HT-29 (cell line): ENCODE measurements around the gene IRF4. TPM values are rescaled to one million over a fixed set of nuclear protein-coding genes. Genes with fewer than 3 reads are reported as not detected.
"Not testable (repeated sequence)": the region's sequence is repeated elsewhere in the genome, so short reads cannot be mapped to it uniquely, and the experiment has no call there.

ENCODE experiments used
- DNase-seq: peaks from one replicate; pipeline ENCODE4 v3.0.0-alpha.2; 2015; ENCODE audit warnings: low spot score
- total RNA-seq: library from RNA; depleted of rRNA; stranded (reverse); fragments of >200 nt; shearing (Covaris generic); gene quantifications from 2 replicates; pipeline ENCODE4 v1.2.3, GENCODE V29; 2014

The IRF4 gene
- total RNA-seq, 1 experiment from 2014 or later: not detected

- no peak for DNase-seq
Measured at GRCh38 chr6:366389-367297, 24.9 kb upstream of the IRF4 start.

GRCh38 chr6:367298-367794 is 24.2 kb upstream of the IRF4 start:
- no peak for DNase-seq

GRCh38 chr6:367891-368630 is 23.5 kb upstream of the IRF4 start:
- no peak for DNase-seq

DNA sequence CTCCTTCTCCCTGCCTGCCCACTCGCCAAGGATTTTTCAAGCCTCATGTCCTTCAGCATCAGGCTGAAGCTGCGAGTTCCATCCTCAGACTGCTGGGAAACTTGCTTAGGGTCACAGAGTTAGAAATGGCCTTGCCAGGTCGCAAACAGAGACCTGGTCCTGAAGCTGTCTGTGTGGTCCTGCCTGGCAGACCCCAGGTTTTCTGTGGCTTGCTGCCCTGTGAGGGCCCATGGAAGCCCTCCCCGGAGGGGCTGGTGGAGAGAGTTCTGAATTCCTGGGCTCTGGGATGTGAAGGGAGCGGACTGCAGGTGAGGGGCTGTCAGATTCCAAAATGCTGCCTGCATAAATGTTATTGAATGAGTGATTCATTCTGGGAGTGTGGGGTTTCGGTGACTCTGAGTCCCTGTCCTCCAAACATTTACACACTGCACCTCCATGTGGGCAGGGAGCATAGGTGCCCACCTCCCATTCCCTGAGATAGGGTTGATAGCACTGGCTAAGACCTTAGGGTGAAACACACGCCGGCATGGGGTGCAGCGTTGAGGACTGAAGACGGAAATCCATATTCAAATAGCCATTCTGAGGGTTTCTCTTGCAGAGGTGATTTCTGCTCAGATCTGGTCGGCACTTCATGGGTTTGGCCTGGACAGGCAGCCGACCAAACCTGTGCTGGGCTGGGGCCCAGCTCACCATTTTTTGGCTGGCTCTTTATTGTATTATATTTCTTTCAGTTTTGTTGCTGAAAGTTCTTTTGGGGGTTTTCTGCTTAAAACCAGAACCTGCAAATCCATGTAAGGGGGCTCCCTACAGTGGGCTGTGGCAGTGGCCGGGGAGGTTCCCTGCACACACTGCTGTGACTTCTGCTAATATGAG is 21.8 kb upstream of the IRF4 start:
- no peak for DNase-seq

DNA sequence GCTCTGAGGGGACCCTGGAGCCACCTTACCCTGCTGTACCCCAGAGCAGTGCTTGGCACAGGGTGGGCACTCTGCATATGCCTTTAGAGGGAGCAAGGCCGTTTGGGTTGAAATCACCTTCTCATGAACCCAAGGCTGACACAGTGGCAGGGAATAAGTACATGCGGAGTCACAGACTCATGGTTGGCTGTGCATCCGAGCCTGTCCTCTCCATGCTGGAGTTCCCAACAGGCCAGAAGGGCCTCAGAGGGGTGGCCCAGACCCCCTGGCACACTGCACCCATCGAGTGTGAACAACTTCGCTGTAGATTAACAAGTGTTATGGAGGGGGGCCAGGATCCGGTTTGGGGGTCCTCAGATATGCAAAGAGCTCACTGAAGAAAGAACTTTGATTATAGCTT is 21.0 kb upstream of the IRF4 start:
- no peak for DNase-seq

DNA sequence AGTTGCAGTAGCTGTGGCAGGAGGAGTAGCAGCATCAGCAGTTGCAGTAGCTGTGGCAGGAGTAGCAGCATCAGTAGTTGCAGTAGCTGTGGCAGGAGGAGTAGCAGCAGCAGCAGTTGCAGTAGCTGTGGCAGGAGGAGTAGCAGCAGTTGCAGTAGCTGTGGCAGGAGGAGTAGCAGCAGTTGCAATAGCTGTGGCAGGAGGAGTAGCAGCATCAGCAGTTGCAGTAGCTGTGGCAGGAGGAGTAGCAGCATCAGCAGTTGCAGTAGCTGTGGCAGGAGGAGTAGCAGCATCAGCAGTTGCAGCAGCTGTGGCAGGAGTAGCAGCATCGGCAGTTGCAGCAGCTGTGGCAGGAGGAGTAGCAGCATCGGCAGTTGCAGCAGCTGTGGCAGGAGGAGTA is 19.7 kb upstream of the IRF4 start:
- DNase-seq: not testable (repeated sequence)

- DNase-seq: no peak
Measured at GRCh38 chr6:372336-372911, 19.1 kb upstream of the IRF4 start.

DNA sequence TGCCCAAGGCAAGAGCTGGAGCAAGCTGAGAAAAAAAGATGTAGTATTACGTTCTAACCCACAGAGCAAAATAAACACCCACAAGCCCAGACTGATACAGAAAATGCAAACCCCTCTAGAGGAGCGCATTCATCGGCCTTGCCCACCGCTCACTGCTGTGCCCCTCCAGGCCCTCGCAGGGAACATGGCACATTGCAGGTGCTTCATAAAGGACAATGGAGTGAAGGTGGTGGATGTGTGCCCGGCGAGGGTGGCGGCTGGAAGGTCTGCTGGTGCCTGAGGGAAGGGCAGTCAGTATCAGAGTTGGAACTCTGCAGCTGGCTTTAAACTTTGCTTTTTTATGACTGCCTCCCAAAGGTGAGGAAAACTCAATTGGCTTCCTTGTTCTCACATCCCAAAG is 18.5 kb upstream of the IRF4 start:
- DNase-seq: no peak

DNA sequence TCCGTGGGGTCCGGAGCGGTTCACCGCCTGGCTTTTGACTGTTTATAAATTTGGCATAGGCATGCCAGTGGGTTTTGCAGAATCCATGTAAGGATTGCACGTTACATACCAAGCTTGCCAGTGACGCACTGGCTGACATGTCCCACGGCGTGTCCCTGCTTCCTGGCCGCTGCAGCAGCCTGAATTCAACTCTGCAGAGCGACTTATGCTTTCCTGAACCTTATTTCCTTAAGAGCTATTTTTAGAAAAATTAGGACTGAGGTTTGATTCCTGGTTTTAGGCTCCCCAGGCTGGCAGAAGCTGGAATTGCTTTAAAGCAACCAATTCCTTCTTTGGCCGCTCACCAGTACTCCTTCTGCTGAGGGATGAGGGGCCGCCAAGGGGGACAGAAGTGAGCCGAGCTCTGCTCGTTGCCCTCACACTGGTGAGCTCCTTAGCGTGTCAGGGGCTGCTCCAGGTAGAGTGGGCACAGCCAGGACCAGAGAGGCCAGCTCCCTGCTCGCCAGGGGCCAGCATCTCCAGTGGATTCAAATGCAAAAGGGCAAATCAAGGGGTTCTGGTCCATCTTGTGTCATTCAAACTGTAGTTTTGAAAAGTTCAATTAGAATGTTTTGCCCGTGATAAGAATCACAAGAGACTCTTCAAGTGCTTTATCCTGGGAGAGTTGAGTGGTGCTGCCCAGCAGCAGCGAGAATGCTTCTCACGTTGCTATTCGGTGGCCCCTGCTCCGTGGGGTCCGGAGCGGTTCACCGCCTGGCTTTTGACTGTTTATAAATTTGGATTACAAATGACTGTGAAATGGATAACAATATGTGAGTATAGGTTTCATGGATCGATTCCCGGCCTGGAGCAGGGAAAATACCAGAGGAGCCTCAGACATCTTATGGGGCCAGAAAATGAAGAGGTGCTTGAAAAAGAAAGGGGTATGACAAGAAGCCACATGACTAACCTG is 17.5 kb upstream of the IRF4 start:
- no peak for DNase-seq

GRCh38 chr6:374956-375355 is 16.6 kb upstream of the IRF4 start:
- no peak for DNase-seq

GRCh38 chr6:376827-377640 is 14.5 kb upstream of the IRF4 start:
- DNase-seq: no peak

- DNase-seq: not testable (repeated sequence)
Measured at GRCh38 chr6:377641-378020, 13.9 kb upstream of the IRF4 start.

GRCh38 chr6:378090-378957 is 13.2 kb upstream of the IRF4 start:
- DNase-seq: no peak

- DNase-seq: no peak
Measured at GRCh38 chr6:378958-379409, 12.6 kb upstream of the IRF4 start.

DNA sequence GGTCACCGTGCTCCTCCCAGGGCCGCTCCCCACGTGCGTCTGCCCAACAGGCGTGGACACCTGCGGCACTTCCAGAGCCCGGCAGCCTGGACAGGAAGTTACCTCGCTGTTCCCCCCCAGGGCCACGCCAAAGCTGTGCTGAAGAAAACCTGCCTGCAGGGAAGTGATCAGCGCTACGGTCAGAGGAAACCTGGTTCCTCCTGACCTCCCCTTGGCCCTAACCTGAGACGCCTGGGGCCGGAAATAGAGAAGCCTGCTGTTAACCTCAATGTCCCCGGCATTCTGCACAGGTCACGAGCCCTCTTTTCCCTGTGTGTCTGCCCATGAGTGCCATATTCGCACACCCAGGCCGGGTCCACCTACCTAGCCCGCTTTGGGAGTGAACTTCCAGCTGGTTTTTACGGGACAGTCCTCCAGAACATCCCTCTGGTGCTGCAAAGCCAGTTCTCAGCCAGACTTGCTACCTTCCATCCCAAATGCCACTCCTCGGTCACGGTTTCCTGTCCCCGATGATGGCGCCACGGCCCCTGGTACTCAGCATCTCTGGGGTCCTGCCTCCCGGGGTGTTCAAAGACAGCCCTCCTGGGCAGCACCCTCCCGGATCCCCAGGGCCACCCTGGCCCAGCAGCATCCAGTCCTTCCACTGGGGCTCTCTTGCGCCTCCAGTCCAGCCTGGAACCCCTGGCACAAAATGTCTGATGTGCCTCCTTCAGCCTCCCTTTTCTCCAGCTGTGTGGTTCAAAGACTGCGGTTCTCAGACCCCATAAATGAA is 12.0 kb upstream of the IRF4 start:
- no peak for DNase-seq

DNA sequence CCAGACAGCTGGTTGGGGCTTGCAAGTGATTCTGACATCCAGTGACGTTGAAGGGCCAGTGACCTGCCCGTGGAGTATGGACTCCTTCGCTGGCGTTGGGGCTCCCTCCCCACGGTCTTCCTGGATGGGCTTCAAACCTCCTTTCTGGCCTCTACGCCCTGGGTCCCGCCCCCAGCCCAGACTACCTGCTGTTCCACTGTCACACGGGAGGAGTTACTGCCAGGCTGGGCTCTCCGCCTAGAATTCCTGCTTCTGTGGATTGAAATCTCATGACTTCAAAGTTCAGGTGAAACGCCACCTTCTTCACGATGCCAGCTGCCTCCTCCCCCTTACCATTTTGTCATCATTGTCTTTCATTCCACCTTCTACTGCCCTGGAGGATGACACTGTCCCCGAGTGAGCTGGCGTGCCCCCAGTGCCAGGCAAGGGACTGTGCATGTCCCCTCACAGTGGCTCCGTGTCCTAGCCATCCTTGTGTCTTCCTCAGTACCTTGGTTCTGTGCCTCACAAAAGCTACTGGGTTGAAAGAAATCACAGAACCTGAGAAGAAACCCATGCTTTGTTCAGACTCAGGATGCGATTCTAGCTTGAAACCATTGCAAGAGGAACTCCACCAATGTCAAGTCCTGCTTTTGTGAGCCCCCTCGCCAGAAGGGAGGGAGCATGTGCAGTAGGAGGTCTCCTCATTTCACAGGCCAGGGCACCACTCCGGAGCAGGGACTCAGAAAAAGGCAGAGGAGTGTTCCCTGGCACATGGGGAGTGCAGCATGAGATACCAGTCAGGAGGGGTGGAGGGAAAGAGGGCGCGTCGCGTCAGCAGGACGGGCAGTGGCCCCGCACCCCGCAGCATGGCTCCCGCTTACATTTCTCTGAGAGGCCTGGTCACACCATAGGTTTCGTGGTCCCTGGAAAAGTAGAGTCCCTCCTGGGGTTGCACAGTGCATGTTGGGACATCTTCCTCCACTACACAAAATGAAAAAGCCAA is 11.0 kb upstream of the IRF4 start:
- no peak for DNase-seq
